ENCODE data around the gene ZFP36L2. TPM values are rescaled to one million over a fixed set of nuclear protein-coding genes. Genes with fewer than 3 reads are reported as not detected.

ZFP36L2 gene
- total and polyA plus RNA-seq, 2 donors (not counting 1 experiment from before 2014, with no cell fraction given): 94.9 to 482 TPM

DNA sequence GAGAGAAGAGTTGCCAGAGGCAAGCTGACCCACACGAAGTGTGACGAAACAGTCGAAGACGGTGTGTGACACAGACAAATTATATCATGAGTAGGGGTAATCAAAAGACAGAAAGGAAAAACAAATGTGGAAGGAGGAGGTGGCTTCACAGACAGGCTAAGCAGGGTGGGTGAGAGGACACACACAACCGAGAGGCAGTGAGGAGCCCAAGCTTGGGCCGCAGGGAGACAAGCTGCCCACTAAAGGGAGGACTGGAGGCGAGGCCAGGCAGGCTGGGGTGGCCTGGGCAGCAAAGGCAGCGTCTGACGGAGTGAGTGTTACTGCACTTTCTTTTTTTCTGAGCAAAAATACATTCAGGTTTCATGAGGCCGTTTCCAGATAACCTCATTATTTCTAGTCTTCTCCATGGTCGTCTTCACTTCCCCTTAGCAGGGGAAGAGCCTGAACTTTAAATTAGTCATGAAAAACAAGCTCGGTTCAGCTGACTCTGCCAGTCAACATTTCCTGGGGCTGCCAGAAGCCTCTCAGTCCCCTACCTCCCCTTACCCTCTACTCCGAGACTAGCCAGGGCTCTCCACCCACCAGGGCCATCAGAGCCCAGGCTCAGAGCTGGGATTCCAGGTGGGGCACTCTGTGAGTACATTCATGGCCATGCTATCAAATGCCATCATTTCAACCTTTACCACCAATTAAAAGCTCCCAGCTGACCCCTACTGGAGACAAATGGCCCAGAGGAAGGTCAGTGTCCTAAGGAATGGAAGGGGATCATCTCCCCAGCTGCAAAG lies 13.8 kb upstream of the ZFP36L2 start:
- TF ChIP-seq EZH2 (IDR thresholded peaks at IDR 0.05; ENCODE audit: borderline replicate concordance, insufficient read depth, low read depth, low read length, poor library complexity, severe bottlenecking): no peak
- TF ChIP-seq, protein P1, sequence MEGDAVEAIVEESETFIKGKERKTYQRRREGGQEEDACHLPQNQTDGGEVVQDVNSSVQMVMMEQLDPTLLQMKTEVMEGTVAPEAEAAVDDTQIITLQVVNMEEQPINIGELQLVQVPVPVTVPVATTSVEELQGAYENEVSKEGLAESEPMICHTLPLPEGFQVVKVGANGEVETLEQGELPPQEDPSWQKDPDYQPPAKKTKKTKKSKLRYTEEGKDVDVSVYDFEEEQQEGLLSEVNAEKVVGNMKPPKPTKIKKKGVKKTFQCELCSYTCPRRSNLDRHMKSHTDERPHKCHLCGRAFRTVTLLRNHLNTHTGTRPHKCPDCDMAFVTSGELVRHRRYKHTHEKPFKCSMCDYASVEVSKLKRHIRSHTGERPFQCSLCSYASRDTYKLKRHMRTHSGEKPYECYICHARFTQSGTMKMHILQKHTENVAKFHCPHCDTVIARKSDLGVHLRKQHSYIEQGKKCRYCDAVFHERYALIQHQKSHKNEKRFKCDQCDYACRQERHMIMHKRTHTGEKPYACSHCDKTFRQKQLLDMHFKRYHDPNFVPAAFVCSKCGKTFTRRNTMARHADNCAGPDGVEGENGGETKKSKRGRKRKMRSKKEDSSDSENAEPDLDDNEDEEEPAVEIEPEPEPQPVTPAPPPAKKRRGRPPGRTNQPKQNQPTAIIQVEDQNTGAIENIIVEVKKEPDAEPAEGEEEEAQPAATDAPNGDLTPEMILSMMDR (IDR thresholded peaks at IDR 0.05): no peak
- no peaks in the 10 kb centered on the region for H3K9me3 ChIP-seq (ENCODE audit: control extremely low read depth in 1 of 3, control insufficient read depth in 2 of 3, insufficient read depth in 1 of 3, low read length in 2 of 3)
- H3K27ac ChIP-seq (ENCODE audit: low read length in 2 of 2): peak overlapping the region; percentile 63 to 89
- H3K27me3 ChIP-seq (replicated peaks in 1 of 4; ENCODE audit: control extremely low read depth in 1 of 4, control insufficient read depth in 3 of 4, insufficient read depth in 4 of 4, low read length in 3 of 4): no peaks in the 10 kb centered on the region
- H3K27ac Mint-ChIP-seq: peak overlapping the region; percentile 97
- H3K9me3 Mint-ChIP-seq (ENCODE audit: insufficient read depth): peaks cover 2% of the 10 kb centered on the region
- ATAC-seq (ENCODE audit: low read depth) (peak; percentile 87), DNase-seq (peak; percentile 59)
- intact Hi-C loops (cut with micrococcal nuclease): no loop called here
- H3K79me2 ChIP-seq (ENCODE audit: control insufficient read depth, insufficient read depth, low read length): no peaks in the 10 kb centered on the region
- H3K4me2 ChIP-seq (replicated peaks; ENCODE audit: low read depth, low read length, poor library complexity, severe bottlenecking): peak overlapping the region; percentile 64
- H3K9ac ChIP-seq (ENCODE audit: low read length): peak overlapping the region; percentile 34
- peak overlapping the region; percentile 67 for H3K4me3 Mint-ChIP-seq
- H3K27me3 Mint-ChIP-seq: no peaks in the 10 kb centered on the region
- ChIA-PET POLR2A (interaction anchor here (1.0 to 1.6 kb wide), 4 partner anchors 11 to 106 kb away, joined by 4 to 9 read pairs (median 5); no protein-coding TSS in a partner anchor), CTCF (interaction anchor here (0.7 to 5.0 kb wide), 12 partner anchors 11 to 408 kb away, joined by 3 to 51 read pairs (median 6); no protein-coding TSS in a partner anchor)
- peak overlapping the region in 1 of 5 experiments; percentile 17 for H3K4me3 ChIP-seq (ENCODE audit: control extremely low read depth in 1 of 5, extremely low read depth in 1 of 5, insufficient read depth in 1 of 5, low read depth in 2 of 5, low read length in 4 of 5)
- H3K36me3 ChIP-seq (replicated peaks in 1 of 2; ENCODE audit: control extremely low read depth in 1 of 2, control insufficient read depth in 1 of 2, extremely low read depth in 1 of 2, insufficient read depth in 2 of 2, low read length in 1 of 2): peaks cover 6 to 7% of the 10 kb centered on the region in 2 experiments
- peaks cover 48% of the 10 kb centered on the region for H3K4me1 Mint-ChIP-seq
- H4K20me1 ChIP-seq (ENCODE audit: control insufficient read depth, insufficient read depth, low read length, poor library complexity, severe bottlenecking): no peaks in the 10 kb centered on the region
- 60% methylated on average over 10 of the region's 13 CpGs for WGBS (ENCODE audit: insufficient coverage)
- H2AFZ ChIP-seq (ENCODE audit: insufficient read depth, low read depth, low read length, poor library complexity, severe bottlenecking): peak overlapping the region; percentile 64
- peaks cover 26 to 37% of the 10 kb centered on the region in 2 donors for H3K4me1 ChIP-seq (ENCODE audit: control insufficient read depth in 2 of 2, insufficient read depth in 2 of 2, low read length in 2 of 2)

DNA sequence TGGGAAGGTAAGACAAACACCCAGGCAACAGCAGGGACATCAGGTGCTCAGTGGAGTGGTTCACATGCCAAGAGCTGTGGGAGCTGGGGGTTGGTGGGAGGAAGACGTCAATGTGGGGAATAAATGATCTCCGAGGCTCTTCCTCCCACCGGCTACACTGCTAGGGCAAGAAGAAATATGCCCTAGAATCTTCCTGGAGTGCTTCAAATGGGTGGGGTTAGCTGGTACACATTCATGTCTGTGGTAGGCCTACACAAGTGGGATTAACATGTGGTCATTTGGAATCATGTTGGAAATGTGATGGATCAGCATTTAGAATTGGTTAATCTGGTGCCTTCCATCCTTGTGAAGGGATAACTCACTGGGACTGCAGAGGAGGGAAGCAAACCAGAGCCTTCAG lies 12.4 kb upstream of the ZFP36L2 start:
- POLR2A ChIA-PET: interaction anchor here (1.2 kb wide), 1 partner anchor 9 kb away, joined by 4 read pairs; no protein-coding TSS in a partner anchor
- TF ChIP-seq, protein P1 (IDR thresholded peaks at IDR 0.05): no peak
- TF ChIP-seq EZH2 (IDR thresholded peaks at IDR 0.05; ENCODE audit: borderline replicate concordance, insufficient read depth, low read depth, low read length, poor library complexity, severe bottlenecking): no peak
- H3K4me3 Mint-ChIP-seq: no peak overlapping the region
- ATAC-seq (ENCODE audit: low read depth) (no peak), DNase-seq (no peak)
- H3K4me1 Mint-ChIP-seq: peaks cover 56% of the 10 kb centered on the region
- CTCF ChIA-PET: interaction anchor here (0.7 to 5.0 kb wide), 6 partner anchors 10 to 293 kb away, joined by 3 to 51 read pairs (median 10); no protein-coding TSS in a partner anchor
- Histone ChIP-seq H3K4me1 (ENCODE audit: control insufficient read depth in 2 of 2, insufficient read depth in 2 of 2, low read length in 2 of 2) (peaks cover 33 to 46% of the 10 kb centered on the region in 2 donors), H3K27me3 (replicated peaks in 1 of 4; ENCODE audit: control extremely low read depth in 1 of 4, control insufficient read depth in 3 of 4, insufficient read depth in 4 of 4, low read length in 3 of 4) (no peaks in the 10 kb centered on the region), H3K79me2 (ENCODE audit: control insufficient read depth, insufficient read depth, low read length) (no peaks in the 10 kb centered on the region), H3K9me3 (ENCODE audit: control extremely low read depth in 1 of 3, control insufficient read depth in 2 of 3, insufficient read depth in 1 of 3, low read length in 2 of 3) (no peaks in the 10 kb centered on the region), H2AFZ (ENCODE audit: insufficient read depth, low read depth, low read length, poor library complexity, severe bottlenecking) (no peak overlapping the region), H3K27ac (ENCODE audit: low read length in 2 of 2) (peak overlapping the region in 1 of 2 donors; percentile 43), H3K4me3 (ENCODE audit: control extremely low read depth in 1 of 5, extremely low read depth in 1 of 5, insufficient read depth in 1 of 5, low read depth in 2 of 5, low read length in 4 of 5) (no peak overlapping the region), H3K9ac (ENCODE audit: low read length) (no peak overlapping the region), H3K36me3 (replicated peaks in 1 of 2; ENCODE audit: control extremely low read depth in 1 of 2, control insufficient read depth in 1 of 2, extremely low read depth in 1 of 2, insufficient read depth in 2 of 2, low read length in 1 of 2) (no peaks in the 10 kb centered on the region), H3K4me2 (replicated peaks; ENCODE audit: low read depth, low read length, poor library complexity, severe bottlenecking) (no peak overlapping the region), H4K20me1 (ENCODE audit: control insufficient read depth, insufficient read depth, low read length, poor library complexity, severe bottlenecking) (no peaks in the 10 kb centered on the region)
- WGBS (ENCODE audit: insufficient coverage): 100% methylated on average over 3 of the region's 3 CpGs
- peaks cover 2% of the 10 kb centered on the region for H3K9me3 Mint-ChIP-seq (ENCODE audit: insufficient read depth)
- intact Hi-C loops (cut with micrococcal nuclease): no loop called here
- H3K27ac Mint-ChIP-seq: peak overlapping the region; percentile 97
- no peaks in the 10 kb centered on the region for H3K27me3 Mint-ChIP-seq
